OCI-M1 (cell line): ENCODE measurements around the gene B4GALT5.
"Not testable (repeated sequence)": the region's sequence is repeated elsewhere in the genome, so short reads cannot be mapped to it uniquely, and the experiment has no call there.

ENCODE experiments used
- DNase-seq: peaks from one replicate; lab custom pipeline; 2025; lab: John Stamatoyannopoulos, UW

The B4GALT5 gene

GRCh38 chr20:49679634-49680033 is 34.0 kb downstream of the B4GALT5 start:
- no peak for DNase-seq

- DNase-seq: peak; percentile 42
Measured at GRCh38 chr20:49677777-49678758, 35.6 kb downstream of the B4GALT5 start.

- DNase-seq: peak; percentile 81
Measured at GRCh38 chr20:49676581-49677291, 36.9 kb downstream of the B4GALT5 start.

GRCh38 chr20:49675368-49676151 is 38.1 kb downstream of the B4GALT5 start:
- DNase-seq: no peak

GRCh38 chr20:49674383-49675352 is 39.0 kb downstream of the B4GALT5 start:
- DNase-seq: no peak

- DNase-seq: no peak
Measured at GRCh38 chr20:49672096-49672664, 41.5 kb downstream of the B4GALT5 start.

GRCh38 chr20:49671433-49671832 is 42.2 kb downstream of the B4GALT5 start:
- DNase-seq: peak; percentile 36

- DNase-seq: peak; percentile 39
Measured at GRCh38 chr20:49669601-49670189, 44.0 kb downstream of the B4GALT5 start.

GRCh38 chr20:49668878-49669195 is 44.8 kb downstream of the B4GALT5 start:
- not testable (repeated sequence) for DNase-seq

GRCh38 chr20:49668181-49668877 is 45.3 kb downstream of the B4GALT5 start:
- DNase-seq: peak; percentile 61

- DNase-seq: no peak
Measured at GRCh38 chr20:49666911-49667310, 46.8 kb downstream of the B4GALT5 start.

- no peak for DNase-seq
Measured at GRCh38 chr20:49665796-49666195, 47.9 kb downstream of the B4GALT5 start.

GRCh38 chr20:49664612-49665313 is 48.9 kb downstream of the B4GALT5 start:
- DNase-seq: no peak

GRCh38 chr20:49663112-49663511 is 50.6 kb downstream of the B4GALT5 start:
- no peak for DNase-seq

- no peak for DNase-seq
Measured at GRCh38 chr20:49661560-49662329, 51.9 kb downstream of the B4GALT5 start.

GRCh38 chr20:49660912-49661311 is 52.8 kb downstream of the B4GALT5 start:
- no peak for DNase-seq

- DNase-seq: no peak
Measured at GRCh38 chr20:49659056-49659455, 54.6 kb downstream of the B4GALT5 start.

- no peak for DNase-seq
Measured at GRCh38 chr20:49658508-49658907, 55.2 kb downstream of the B4GALT5 start.
